SK-N-SH treated with all-trans-retinoic acid at 6 μM for 48 hours (cell line): ENCODE results near the gene CASP6.

ENCODE experiments used
- ARNTL ChIP-seq: fragments of 450-650 bp; formaldehyde crosslinking; IDR thresholded peaks from 2 replicates; pipeline ENCODE4 v1.5.0; 2020; ENCODE audit warnings: low read depth, mild to moderate bottlenecking, moderate library complexity, borderline replicate concordance
- ESRRG ChIP-seq: fragments of 250-450 bp; sonication (Bioruptor Pico); IDR thresholded peaks from 2 replicates; pipeline ENCODE4 v1.6.1; 2021; ENCODE audit warnings: mild to moderate bottlenecking
- ISL1 ChIP-seq: fragments of 250-450 bp; sonication (Bioruptor Pico); IDR thresholded peaks from 2 replicates; pipeline ENCODE4 v2.1.2; 2022; ENCODE audit warnings: mild to moderate bottlenecking, moderate library complexity
- RARB ChIP-seq: fragments of 250-450 bp; sonication (Bioruptor Pico); IDR thresholded peaks from 2 replicates; pipeline ENCODE4 v1.8.0; 2021; ENCODE audit warnings: mild to moderate bottlenecking, moderate library complexity
- TCF4 ChIP-seq: fragments of 250-450 bp; sonication (Bioruptor Pico); IDR thresholded peaks from 2 replicates; pipeline ENCODE4 v1.8.0; 2021; ENCODE audit warnings: mild to moderate bottlenecking, moderate library complexity, borderline replicate concordance
- ZC3H10 ChIP-seq: fragments of 250-450 bp; sonication (Bioruptor Pico); IDR thresholded peaks from 2 replicates; pipeline ENCODE4 v1.5.1; 2021; ENCODE audit warnings: mild to moderate bottlenecking, moderate library complexity
- TF ChIP-seq, protein P1 (sequence below): fragments of 250-450 bp; sonication (Bioruptor Pico); IDR thresholded peaks from 2 replicates; pipeline ENCODE4 v1.8.0; 2020; ENCODE audit warnings: mild to moderate bottlenecking, moderate library complexity, borderline replicate concordance

DNA sequence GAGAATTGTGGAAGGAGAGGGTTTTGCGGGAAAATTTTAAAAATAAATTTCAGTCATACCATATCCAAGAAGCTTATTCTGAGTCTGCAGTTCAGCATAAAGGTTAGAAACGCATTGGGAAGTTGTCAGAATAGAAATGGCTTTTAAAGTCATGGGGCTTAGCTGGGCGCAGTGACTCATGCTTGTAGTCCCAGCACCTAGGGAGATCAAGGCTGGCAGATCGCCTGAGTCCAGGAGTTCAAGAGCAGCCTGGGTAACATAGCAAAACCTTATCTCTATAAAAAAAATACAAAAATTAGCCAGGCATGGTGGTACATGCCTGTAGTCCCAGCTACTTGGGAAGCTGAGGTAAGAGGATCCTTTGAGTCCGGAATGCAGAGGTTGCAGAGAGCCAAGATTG lies 30.5 kb upstream of the CASP6 start:
- TF ChIP-seq ZC3H10 (CRISPR knock-in tag) (no peak), RARB (CRISPR knock-in tag) (no peak), ESRRG (CRISPR knock-in tag) (no peak), TCF4 (CRISPR knock-in tag) (no peak), ARNTL (CRISPR knock-in tag) (no peak), ISL1 (CRISPR knock-in tag) (no peak)
- TF ChIP-seq, protein P1, sequence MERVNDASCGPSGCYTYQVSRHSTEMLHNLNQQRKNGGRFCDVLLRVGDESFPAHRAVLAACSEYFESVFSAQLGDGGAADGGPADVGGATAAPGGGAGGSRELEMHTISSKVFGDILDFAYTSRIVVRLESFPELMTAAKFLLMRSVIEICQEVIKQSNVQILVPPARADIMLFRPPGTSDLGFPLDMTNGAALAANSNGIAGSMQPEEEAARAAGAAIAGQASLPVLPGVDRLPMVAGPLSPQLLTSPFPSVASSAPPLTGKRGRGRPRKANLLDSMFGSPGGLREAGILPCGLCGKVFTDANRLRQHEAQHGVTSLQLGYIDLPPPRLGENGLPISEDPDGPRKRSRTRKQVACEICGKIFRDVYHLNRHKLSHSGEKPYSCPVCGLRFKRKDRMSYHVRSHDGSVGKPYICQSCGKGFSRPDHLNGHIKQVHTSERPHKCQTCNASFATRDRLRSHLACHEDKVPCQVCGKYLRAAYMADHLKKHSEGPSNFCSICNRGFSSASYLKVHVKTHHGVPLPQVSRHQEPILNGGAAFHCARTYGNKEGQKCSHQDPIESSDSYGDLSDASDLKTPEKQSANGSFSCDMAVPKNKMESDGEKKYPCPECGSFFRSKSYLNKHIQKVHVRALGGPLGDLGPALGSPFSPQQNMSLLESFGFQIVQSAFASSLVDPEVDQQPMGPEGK (CRISPR knock-in tag), result no peak
